ENCODE measurements around the gene UBTD1. TPM values are rescaled to one million over a fixed set of nuclear protein-coding genes. Genes with fewer than 3 reads are reported as not detected.
"Not testable (repeated sequence)": the region's sequence is repeated elsewhere in the genome, so short reads cannot be mapped to it uniquely, and the experiment has no call there.

UBTD1 gene
- total and polyA plus RNA-seq, 2 experiments from 2014 or later, result 9.5 to 15.8 TPM

- H3K27ac ChIP-seq, result no peak overlapping the region
- no peaks in the 10 kb centered on the region for H3K9me3 ChIP-seq (ENCODE audit: low read depth)
- H3K4me3 ChIP-seq, result no peak overlapping the region
- TF ChIP-seq CTCF (IDR thresholded peaks at IDR 0.05; ENCODE audit: low read depth, low read length), result no peak
- DNase-seq (ENCODE audit: low read depth in 1 of 2, low spot score in 1 of 2), result no peak
- no peaks in the 10 kb centered on the region for H3K27me3 ChIP-seq
- H3K4me1 ChIP-seq (ENCODE audit: low read depth), result no peaks in the 10 kb centered on the region
- peaks cover 60% of the 10 kb centered on the region for H3K36me3 ChIP-seq
These were observed 23.8 kb upstream of the UBTD1 start for GRCh38 chr10:97474918-97475317.

GRCh38 chr10:97475936-97476594 lies 22.7 kb upstream of the UBTD1 start:
- Histone ChIP-seq H3K27ac (no peak overlapping the region), H3K4me1 (ENCODE audit: low read depth) (no peaks in the 10 kb centered on the region), H3K36me3 (peaks cover 54% of the 10 kb centered on the region), H3K9me3 (ENCODE audit: low read depth) (no peaks in the 10 kb centered on the region), H3K27me3 (no peaks in the 10 kb centered on the region), H3K4me3 (no peak overlapping the region)
- peak in 1 of 2 donors; percentile 91 for DNase-seq (ENCODE audit: low read depth in 1 of 2, low spot score in 1 of 2)
- TF ChIP-seq CTCF (IDR thresholded peaks at IDR 0.05; ENCODE audit: low read depth, low read length), result no peak

- DNase-seq (ENCODE audit: low read depth in 1 of 2, low spot score in 1 of 2); H3K4me3 ChIP-seq; H3K9me3 ChIP-seq (ENCODE audit: low read depth); H3K27me3 ChIP-seq; H3K4me1 ChIP-seq (ENCODE audit: low read depth); H3K27ac ChIP-seq: not testable (repeated sequence)
- peaks cover 32% of the 10 kb centered on the region for H3K36me3 ChIP-seq
These were observed 19.3 kb upstream of the UBTD1 start for GRCh38 chr10:97479410-97479809.

GRCh38 chr10:97479939-97480338 lies 18.8 kb upstream of the UBTD1 start:
- Histone ChIP-seq H3K36me3 (peaks cover 29% of the 10 kb centered on the region), H3K4me3 (no peak overlapping the region), H3K9me3 (ENCODE audit: low read depth) (no peaks in the 10 kb centered on the region), H3K27ac (no peak overlapping the region), H3K4me1 (ENCODE audit: low read depth) (no peaks in the 10 kb centered on the region), H3K27me3 (no peaks in the 10 kb centered on the region)
- no peak for DNase-seq (ENCODE audit: low read depth in 1 of 2, low spot score in 1 of 2)
- TF ChIP-seq CTCF (IDR thresholded peaks at IDR 0.05; ENCODE audit: low read depth, low read length), result no peak

GRCh38 chr10:97481071-97481470 lies 17.7 kb upstream of the UBTD1 start:
- no peaks in the 10 kb centered on the region for H3K4me1 ChIP-seq (ENCODE audit: low read depth)
- no peak for TF ChIP-seq CTCF (IDR thresholded peaks at IDR 0.05; ENCODE audit: low read depth, low read length)
- no peak overlapping the region for H3K27ac ChIP-seq
- H3K36me3 ChIP-seq, result peaks cover 26% of the 10 kb centered on the region
- no peaks in the 10 kb centered on the region for H3K9me3 ChIP-seq (ENCODE audit: low read depth)
- H3K4me3 ChIP-seq, result no peak overlapping the region
- DNase-seq (ENCODE audit: low read depth in 1 of 2, low spot score in 1 of 2), result no peak
- no peaks in the 10 kb centered on the region for H3K27me3 ChIP-seq

GRCh38 chr10:97482381-97482780 lies 16.3 kb upstream of the UBTD1 start:
- Histone ChIP-seq H3K4me3 (no peak overlapping the region), H3K27ac (no peak overlapping the region), H3K36me3 (peaks cover 21% of the 10 kb centered on the region), H3K9me3 (ENCODE audit: low read depth) (no peaks in the 10 kb centered on the region), H3K27me3 (no peaks in the 10 kb centered on the region), H3K4me1 (ENCODE audit: low read depth) (no peaks in the 10 kb centered on the region)
- TF ChIP-seq CTCF (IDR thresholded peaks at IDR 0.05; ENCODE audit: low read depth, low read length), result no peak
- DNase-seq (ENCODE audit: low read depth in 1 of 2, low spot score in 1 of 2), result no peak

Measured in cardiac muscle cell (in vitro differentiated cells and primary cell).